ENCODE measurements around the gene SIK3. TPM values are rescaled to one million over a fixed set of nuclear protein-coding genes. Genes with fewer than 3 reads are reported as not detected.
A peak's percentile ranks its signal among the peaks of the same experiment; 100 is the strongest.

SIK3 gene
- total RNA-seq, 1 experiment from 2014 or later: 14.5 TPM

- no peaks in the 10 kb centered on the region for H3K9me3 ChIP-seq (ENCODE audit: low read length)
- no peaks in the 10 kb centered on the region for H3K36me3 ChIP-seq (ENCODE audit: low read depth, low read length)
- ChIA-PET CTCF (no interaction called here), POLR2A (ENCODE audit: unreplicated experiment) (no interaction called here)
- no peaks in the 10 kb centered on the region for H3K27me3 ChIP-seq (ENCODE audit: low read length)
- H4K20me1 ChIP-seq (ENCODE audit: low read length): peaks cover 52% of the 10 kb centered on the region
- intact Hi-C loops (cut with micrococcal nuclease): no loop called here
- H3K4me3 ChIP-seq (ENCODE audit: low read length): no peak overlapping the region
- no peak overlapping the region for H2AFZ ChIP-seq (ENCODE audit: low read length)
- 0 out of 2 replicates have a peak, but pooled peaks cover 1% of the 10 kb centered on the region for H3K4me1 ChIP-seq (ENCODE audit: insufficient read depth, low read length)
- H3K9ac ChIP-seq (ENCODE audit: low read length): no peak overlapping the region
- no peak overlapping the region for H3K27ac ChIP-seq (ENCODE audit: low read length)
- no peaks in the 10 kb centered on the region for H3K9me2 ChIP-seq (replicated peaks; ENCODE audit: low read length)
- peaks cover 93% of the 10 kb centered on the region for H3K79me2 ChIP-seq (ENCODE audit: low read length)
- H3K4me2 ChIP-seq (ENCODE audit: low read length): no peak overlapping the region
- TF ChIP-seq EZH2 (IDR thresholded peaks at IDR 0.05; ENCODE audit: low read length, unreplicated experiment): no peak
- no peak for TF ChIP-seq EZH2phosphoT487 (IDR thresholded peaks at IDR 0.05; ENCODE audit: borderline replicate concordance, low read length)
- TF ChIP-seq CTCF (conservative IDR thresholded peaks at IDR 0.05; ENCODE audit: low read depth, low read length): no peak
- DNase-seq (no peak), ATAC-seq (no peak)
- H3F3A ChIP-seq (ENCODE audit: low read length, unreplicated experiment): no peaks in the 10 kb centered on the region
- no TSS peak for BruUV-seq (replicated peaks)
These were observed 17.9 kb downstream of the SIK3 start for GRCh38 chr11:117080370-117080769.

- no TSS peak for BruUV-seq (replicated peaks)
- Histone ChIP-seq H3K27ac (ENCODE audit: low read length) (no peak overlapping the region), H3K9me2 (replicated peaks; ENCODE audit: low read length) (no peaks in the 10 kb centered on the region), H2AFZ (ENCODE audit: low read length) (no peak overlapping the region), H3K9ac (ENCODE audit: low read length) (no peak overlapping the region), H3K79me2 (ENCODE audit: low read length) (peaks cover 83% of the 10 kb centered on the region), H3F3A (ENCODE audit: low read length, unreplicated experiment) (peaks cover 4% of the 10 kb centered on the region), H3K27me3 (ENCODE audit: low read length) (no peaks in the 10 kb centered on the region), H3K36me3 (ENCODE audit: low read depth, low read length) (no peaks in the 10 kb centered on the region), H3K4me2 (ENCODE audit: low read length) (no peak overlapping the region), H3K4me3 (ENCODE audit: low read length) (no peak overlapping the region), H3K9me3 (ENCODE audit: low read length) (no peaks in the 10 kb centered on the region), H3K4me1 (ENCODE audit: insufficient read depth, low read length) (peaks cover 27% of the 10 kb centered on the region), H4K20me1 (ENCODE audit: low read length) (peaks cover 44% of the 10 kb centered on the region; the same call in 1 of the 2 replicates)
- TF ChIP-seq EZH2 (IDR thresholded peaks at IDR 0.05; ENCODE audit: low read length, unreplicated experiment): no peak
- no peak for TF ChIP-seq EZH2phosphoT487 (IDR thresholded peaks at IDR 0.05; ENCODE audit: borderline replicate concordance, low read length)
- TF ChIP-seq CTCF (conservative IDR thresholded peaks at IDR 0.05; ENCODE audit: low read depth, low read length): no peak
- CTCF ChIA-PET: no interaction called here
- POLR2A ChIA-PET (ENCODE audit: unreplicated experiment): interaction anchor here (0.5 to 0.7 kb wide), 2 partner anchors 52 to 224 kb away, joined by 3 to 5 read pairs; no protein-coding TSS in a partner anchor
- DNase-seq (no peak), ATAC-seq (no peak)
- intact Hi-C loops (cut with micrococcal nuclease): no loop called here
These were observed 21.1 kb downstream of the SIK3 start for GRCh38 chr11:117076941-117077691.

GRCh38 chr11:117075186-117075585 is 23.0 kb downstream of the SIK3 start:
- Histone ChIP-seq H3K9me3 (ENCODE audit: low read length) (no peaks in the 10 kb centered on the region), H3K27me3 (ENCODE audit: low read length) (no peaks in the 10 kb centered on the region), H3K9ac (ENCODE audit: low read length) (no peak overlapping the region), H3K79me2 (ENCODE audit: low read length) (peaks cover 78% of the 10 kb centered on the region), H3K36me3 (ENCODE audit: low read depth, low read length) (no peaks in the 10 kb centered on the region), H3K9me2 (replicated peaks; ENCODE audit: low read length) (no peaks in the 10 kb centered on the region), H2AFZ (ENCODE audit: low read length) (no peak overlapping the region), H4K20me1 (ENCODE audit: low read length) (peaks cover 52% of the 10 kb centered on the region), H3K4me1 (ENCODE audit: insufficient read depth, low read length) (peaks cover 41% of the 10 kb centered on the region), H3K27ac (ENCODE audit: low read length) (no peak overlapping the region), H3K4me2 (ENCODE audit: low read length) (no peak overlapping the region), H3F3A (ENCODE audit: low read length, unreplicated experiment) (peaks cover 7% of the 10 kb centered on the region), H3K4me3 (ENCODE audit: low read length) (no peak overlapping the region)
- no TSS peak for BruUV-seq (replicated peaks)
- ATAC-seq (peak; percentile 19), DNase-seq (peak; percentile 43)
- no peak for TF ChIP-seq EZH2 (IDR thresholded peaks at IDR 0.05; ENCODE audit: low read length, unreplicated experiment)
- TF ChIP-seq CTCF (conservative IDR thresholded peaks at IDR 0.05; ENCODE audit: low read depth, low read length): no peak
- TF ChIP-seq EZH2phosphoT487 (IDR thresholded peaks at IDR 0.05; ENCODE audit: borderline replicate concordance, low read length): no peak
- POLR2A ChIA-PET (ENCODE audit: unreplicated experiment): no interaction called here
- intact Hi-C loops (cut with micrococcal nuclease): no loop called here
- CTCF ChIA-PET: interaction anchor here (0.7 kb wide), 1 partner anchor 114 kb away, joined by 5 read pairs; no protein-coding TSS in a partner anchor
